ENCODE results near the gene SYNRG. TPM values are rescaled to one million over a fixed set of nuclear protein-coding genes. Genes with fewer than 3 reads are reported as not detected.

Gene SYNRG
- total and polyA plus RNA-seq, 2 donors (not counting 3 experiments of a cell fraction or from before 2014, with no cell fraction given), result 15.3 to 42.2 TPM

GRCh38 chr17:37592291-37592690, 16.9 kb downstream of the SYNRG start:
- intact Hi-C loops (cut with micrococcal nuclease), result no loop called here

More at GRCh38 chr17:37592291-37592690, 16.9 kb downstream of the SYNRG start:
- ChIA-PET POLR2A (no interaction called here), CTCF (interaction anchor here (1.2 to 1.6 kb wide), 2 partner anchors 11 to 219 kb away, joined by 3 to 5 read pairs; no protein-coding TSS in a partner anchor)
- no peak overlapping the region for H3K4me2 ChIP-seq (ENCODE audit: insufficient read depth, low read length)
- TF ChIP-seq POLR2AphosphoS5 (IDR thresholded peaks at IDR 0.05; ENCODE audit: insufficient read depth, low read depth, low read length) (no peak), CTCF (IDR thresholded peaks at IDR 0.05; ENCODE audit: extremely low read depth in 1 of 2, insufficient read depth in 1 of 2, low read depth in 1 of 2, low read length in 2 of 2) (no peak), JUN (IDR thresholded peaks at IDR 0.05; ENCODE audit: borderline replicate concordance, insufficient read depth, insufficient read length, low read depth) (no peak), GATA2 (IDR thresholded peaks at IDR 0.05; ENCODE audit: insufficient read depth, insufficient read length, low read depth, low read length) (no peak), POLR2A (IDR thresholded peaks at IDR 0.05; ENCODE audit: low read depth, low read length) (no peak), FOS (IDR thresholded peaks at IDR 0.05; ENCODE audit: borderline replicate concordance, insufficient read depth, low read length) (no peak), MAX (IDR thresholded peaks at IDR 0.05; ENCODE audit: insufficient read depth, insufficient read length) (no peak), MYC (IDR thresholded peaks at IDR 0.05; ENCODE audit: low read depth, low read length) (no peak), EZH2 (IDR thresholded peaks at IDR 0.05; ENCODE audit: borderline replicate concordance, low read depth, low read length, severe bottlenecking) (no peak)
- no peak overlapping the region for H2AFZ ChIP-seq (ENCODE audit: low read depth, low read length)
- H3K27ac ChIP-seq (ENCODE audit: insufficient read depth, low read depth, low read length), result no peak overlapping the region
- no peaks in the 10 kb centered on the region for H3K9me3 ChIP-seq (replicated peaks; ENCODE audit: control insufficient read depth, insufficient read depth, low read length)
- H3K9ac ChIP-seq (replicated peaks; ENCODE audit: extremely low read depth, insufficient read depth, low read length), result no peak overlapping the region
- no peak overlapping the region for H3K4me3 ChIP-seq (replicated peaks in 1 of 3; ENCODE audit: insufficient read depth in 1 of 3, low read depth in 1 of 3, low read length in 3 of 3)
- no TSS peak for BruUV-seq (replicated peaks)
- FAIRE-seq (no peak), DNase-seq (ENCODE audit: low read depth, low spot score) (no peak)
- H3K4me1 ChIP-seq (ENCODE audit: control insufficient read depth, extremely low read depth, insufficient read depth, low read length), result no peaks in the 10 kb centered on the region
- H3K36me3 ChIP-seq (ENCODE audit: control insufficient read depth in 2 of 2, extremely low read depth in 1 of 2, insufficient read depth in 2 of 2, low read length in 2 of 2), result peaks cover 8 to 9% of the 10 kb centered on the region in 2 experiments
- peaks cover 27% of the 10 kb centered on the region for H3K79me2 ChIP-seq (ENCODE audit: control insufficient read depth, insufficient read depth, low read length)
- H3K27me3 ChIP-seq (ENCODE audit: control insufficient read depth in 2 of 2, insufficient read depth in 2 of 2, low read length in 2 of 2), result no peaks in the 10 kb centered on the region
- dilution Hi-C loops (cut with MboI; ENCODE audit: extremely low pct_ligation_motif_present, low sequenced_read_pairs), result no loop called here
- peaks cover 2% of the 10 kb centered on the region for H3K9me1 ChIP-seq (replicated peaks; ENCODE audit: control insufficient read depth, extremely low read depth, insufficient read depth, low read length)
- peaks cover 2% of the 10 kb centered on the region for H4K20me1 ChIP-seq (replicated peaks; ENCODE audit: control insufficient read depth, extremely low read depth, insufficient read depth, low read length)

Measured in endothelial cell of umbilical vein (primary cell).